ENCODE results near the gene SORBS1.

The SORBS1 gene

GRCh38 chr10:95282107-95282506 lies 279.1 kb downstream of the SORBS1 start:
- no peak for DNase-seq

GRCh38 chr10:95281206-95281605 lies 280.0 kb downstream of the SORBS1 start:
- no peak for DNase-seq

GRCh38 chr10:95280637-95281036 lies 280.5 kb downstream of the SORBS1 start:
- no peak for DNase-seq

GRCh38 chr10:95279042-95279820 lies 281.9 kb downstream of the SORBS1 start:
- no peak for DNase-seq

GRCh38 chr10:95278061-95278988 lies 282.8 kb downstream of the SORBS1 start:
- DNase-seq: peak; percentile 38

- DNase-seq: no peak
Observed at GRCh38 chr10:95277614-95278013, 283.6 kb downstream of the SORBS1 start.

- DNase-seq: no peak
Observed at GRCh38 chr10:95277201-95277570, 284.0 kb downstream of the SORBS1 start.

- DNase-seq: peak; percentile 95
Observed at GRCh38 chr10:95276367-95277200, 284.6 kb downstream of the SORBS1 start.

GRCh38 chr10:95275726-95276366 lies 285.3 kb downstream of the SORBS1 start:
- DNase-seq: no peak

GRCh38 chr10:95273393-95274312 lies 287.5 kb downstream of the SORBS1 start:
- DNase-seq: no peak

- DNase-seq: no peak
Observed at GRCh38 chr10:95268438-95268837, 292.7 kb downstream of the SORBS1 start.

GRCh38 chr10:95267251-95267650 lies 293.9 kb downstream of the SORBS1 start:
- no peak for DNase-seq

- DNase-seq: peak; percentile 93
Observed at GRCh38 chr10:95266674-95267095, 294.5 kb downstream of the SORBS1 start.

GRCh38 chr10:95265572-95265971 lies 295.6 kb downstream of the SORBS1 start:
- no peak for DNase-seq

GRCh38 chr10:95264227-95265051 lies 296.7 kb downstream of the SORBS1 start:
- no peak for DNase-seq

- no peak for DNase-seq
Observed at GRCh38 chr10:95263864-95264226, 297.3 kb downstream of the SORBS1 start.

GRCh38 chr10:95262763-95263518 lies 298.2 kb downstream of the SORBS1 start:
- no peak for DNase-seq

- no peak for DNase-seq
Observed at GRCh38 chr10:95261926-95262325, 299.2 kb downstream of the SORBS1 start.
